SK-N-DZ (cell line): ENCODE data around the gene HDDC3.

ENCODE experiments used
- small RNA-seq, 2 experiments: library from RNA; depleted of rRNA; stranded (forward); fragments of <200 nt; gene quantifications; one replicate each; pipeline ENCODE3, GENCODE V24; 2014

HDDC3 gene

Small RNA genes within 50 kb of the gene (small RNA-seq; reads per million reads assigned to genes)
- 0 reads per million in 2 experiments for gene RF00019
